HUES64 (cell line): ENCODE results near the gene ZBTB40.

Source experiments
- H3K27ac ChIP-seq: 2 replicates; pipeline ENCODE4 v1.7.0; 2013; ENCODE audit warnings: low read depth, low read length, inconsistent platforms
- H3K27me3 ChIP-seq: 2 replicates; pipeline ENCODE4 v1.6.1; 2013; ENCODE audit warnings: mild to moderate bottlenecking, low read length; ENCODE audit not compliant: insufficient read depth
- H3K36me3 ChIP-seq: 2 replicates; pipeline ENCODE4 v1.6.1; 2013; ENCODE audit warnings: mild to moderate bottlenecking, low read length; ENCODE audit not compliant: insufficient read depth
- H3K4me1 ChIP-seq: 2 replicates; pipeline ENCODE4 v1.6.1; 2013; ENCODE audit warnings: mild to moderate bottlenecking, low read length, moderate library complexity; ENCODE audit not compliant: insufficient read depth
- H3K4me3 ChIP-seq: 2 replicates; pipeline ENCODE4 v1.5.1; 2013; ENCODE audit warnings: mild to moderate bottlenecking, low read length, moderate library complexity
- H3K9ac ChIP-seq: 2 replicates; pipeline ENCODE4 v1.6.1; 2013; ENCODE audit warnings: mild to moderate bottlenecking, low read depth, low read length
- H3K9me3 ChIP-seq: 2 replicates; pipeline ENCODE4 v1.6.1; 2013; ENCODE audit warnings: low read depth, low read length; ENCODE audit not compliant: insufficient read depth
- WGBS: fragments of 150-250, 120-280 bp; methylation state at CpG from one replicate; pipeline ENCODE4 v1.1.7; 2013; ENCODE audit warnings: missing lambda C conversion rate; 5-methylcytosine and 5-hydroxymethylcytosine counted together

The ZBTB40 gene

GRCh38 chr1:22472596-22472995 is 20.9 kb downstream of the ZBTB40 start:
- no peaks in the 10 kb centered on the region for H3K27me3 ChIP-seq
- WGBS: 91% methylated on average over 2 of the region's 2 CpGs
- H3K36me3 ChIP-seq: no peaks in the 10 kb centered on the region
- no peaks in the 10 kb centered on the region for H3K9me3 ChIP-seq
- H3K4me3 ChIP-seq: no peak overlapping the region
- H3K9ac ChIP-seq: no peak overlapping the region
- no peak overlapping the region for H3K27ac ChIP-seq
- no peaks in the 10 kb centered on the region for H3K4me1 ChIP-seq

- WGBS: 89% methylated on average over 4 of the region's 4 CpGs
- no peaks in the 10 kb centered on the region for H3K4me1 ChIP-seq
- no peak overlapping the region for H3K9ac ChIP-seq
- H3K9me3 ChIP-seq: peaks cover 3% of the 10 kb centered on the region; the same call in 1 of the 2 replicates
- no peaks in the 10 kb centered on the region for H3K27me3 ChIP-seq
- no peak overlapping the region for H3K27ac ChIP-seq
- H3K4me3 ChIP-seq: no peak overlapping the region
- no peaks in the 10 kb centered on the region for H3K36me3 ChIP-seq
Observed at GRCh38 chr1:22473952-22474351, 22.3 kb downstream of the ZBTB40 start.

GRCh38 chr1:22476566-22476965 is 24.9 kb downstream of the ZBTB40 start:
- Histone ChIP-seq H3K36me3 (no peaks in the 10 kb centered on the region), H3K27me3 (no peaks in the 10 kb centered on the region)
- WGBS: 90% methylated on average over 4 of the region's 5 CpGs

GRCh38 chr1:22483121-22483520 is 31.5 kb downstream of the ZBTB40 start:
- Histone ChIP-seq H3K36me3 (no peaks in the 10 kb centered on the region), H3K27me3 (no peaks in the 10 kb centered on the region), H3K9ac (no peak overlapping the region), H3K9me3 (peaks cover 12% of the 10 kb centered on the region; the same call in 1 of the 2 replicates), H3K27ac (no peak overlapping the region), H3K4me3 (no peak overlapping the region), H3K4me1 (peaks cover 7% of the 10 kb centered on the region; the same call in 1 of the 2 replicates)
- WGBS: 88% methylated on average over 2 of the region's 2 CpGs

More at GRCh38 chr1:22476566-22476965, 24.9 kb downstream of the ZBTB40 start:
- no peak overlapping the region for H3K27ac ChIP-seq
- H3K4me3 ChIP-seq: no peak overlapping the region
- no peaks in the 10 kb centered on the region for H3K4me1 ChIP-seq
- no peak overlapping the region for H3K9ac ChIP-seq
- peaks cover 5% of the 10 kb centered on the region; the same call in 1 of the 2 replicates for H3K9me3 ChIP-seq

- Histone ChIP-seq H3K4me3 (no peak overlapping the region), H3K4me1 (peaks cover 17% of the 10 kb centered on the region; the same call in 1 of the 2 replicates), H3K9ac (no peak overlapping the region), H3K27ac (no peak overlapping the region), H3K27me3 (no peaks in the 10 kb centered on the region), H3K36me3 (no peaks in the 10 kb centered on the region), H3K9me3 (peaks cover 7% of the 10 kb centered on the region; the same call in 1 of the 2 replicates)
- 91% methylated on average over 2 of the region's 2 CpGs for WGBS
Observed at GRCh38 chr1:22484706-22485345, 33.2 kb downstream of the ZBTB40 start.

GRCh38 chr1:22485431-22485830 is 33.8 kb downstream of the ZBTB40 start:
- WGBS: 100% methylated on average over 2 of the region's 3 CpGs

GRCh38 chr1:22487781-22488180 is 36.1 kb downstream of the ZBTB40 start:
- H3K9me3 ChIP-seq: peaks cover 7% of the 10 kb centered on the region; the same call in 1 of the 2 replicates
- no peak overlapping the region for H3K9ac ChIP-seq
- H3K4me1 ChIP-seq: peaks cover 35% of the 10 kb centered on the region
- H3K36me3 ChIP-seq: peaks cover 10% of the 10 kb centered on the region
- no peaks in the 10 kb centered on the region for H3K27me3 ChIP-seq
- H3K4me3 ChIP-seq: no peak overlapping the region
- WGBS: 74% methylated on average over 5 of the region's 5 CpGs
- H3K27ac ChIP-seq: no peak overlapping the region

More at GRCh38 chr1:22485431-22485830, 33.8 kb downstream of the ZBTB40 start:
- H3K9ac ChIP-seq: no peak overlapping the region
- H3K27me3 ChIP-seq: no peaks in the 10 kb centered on the region
- peaks cover 23% of the 10 kb centered on the region for H3K4me1 ChIP-seq
- H3K4me3 ChIP-seq: no peak overlapping the region
- H3K36me3 ChIP-seq: no peaks in the 10 kb centered on the region
- no peak overlapping the region for H3K27ac ChIP-seq
- H3K9me3 ChIP-seq: peaks cover 7% of the 10 kb centered on the region; the same call in 1 of the 2 replicates

- peaks cover 7% of the 10 kb centered on the region; the same call in 1 of the 2 replicates for H3K9me3 ChIP-seq
- H3K4me3 ChIP-seq: no peak overlapping the region
- peaks cover 16% of the 10 kb centered on the region for H3K36me3 ChIP-seq
- no peaks in the 10 kb centered on the region for H3K27me3 ChIP-seq
- H3K27ac ChIP-seq: no peak overlapping the region
- H3K4me1 ChIP-seq: peaks cover 35% of the 10 kb centered on the region
- 84% methylated on average over 5 of the region's 5 CpGs for WGBS
- no peak overlapping the region for H3K9ac ChIP-seq
Observed at GRCh38 chr1:22488319-22488718, 36.7 kb downstream of the ZBTB40 start.

- 91% methylated on average over 5 of the region's 6 CpGs for WGBS
- 0 out of 2 replicates have a peak, but pooled peaks cover 3% of the 10 kb centered on the region for H3K9me3 ChIP-seq
- no peak overlapping the region for H3K27ac ChIP-seq
- no peak overlapping the region for H3K4me3 ChIP-seq
- no peak overlapping the region for H3K9ac ChIP-seq
- no peaks in the 10 kb centered on the region for H3K27me3 ChIP-seq
- peaks cover 18% of the 10 kb centered on the region for H3K36me3 ChIP-seq
- H3K4me1 ChIP-seq: peaks cover 35% of the 10 kb centered on the region
Observed at GRCh38 chr1:22489278-22489677, 37.6 kb downstream of the ZBTB40 start.

GRCh38 chr1:22489823-22490222 is 38.2 kb downstream of the ZBTB40 start:
- WGBS: 88% methylated on average over 6 of the region's 6 CpGs
- no peaks in the 10 kb centered on the region for H3K9me3 ChIP-seq
- peaks cover 18% of the 10 kb centered on the region for H3K36me3 ChIP-seq
- H3K27ac ChIP-seq: no peak overlapping the region
- H3K9ac ChIP-seq: no peak overlapping the region
- H3K4me1 ChIP-seq: peaks cover 35% of the 10 kb centered on the region
- H3K27me3 ChIP-seq: no peaks in the 10 kb centered on the region
- no peak overlapping the region for H3K4me3 ChIP-seq

- H3K4me3 ChIP-seq: no peak overlapping the region
- H3K36me3 ChIP-seq: peaks cover 18% of the 10 kb centered on the region
- H3K27ac ChIP-seq: no peak overlapping the region
- no peak overlapping the region for H3K9ac ChIP-seq
- 41% methylated on average over 2 of the region's 2 CpGs for WGBS
- H3K9me3 ChIP-seq: no peaks in the 10 kb centered on the region
- H3K27me3 ChIP-seq: no peaks in the 10 kb centered on the region
- peaks cover 35% of the 10 kb centered on the region for H3K4me1 ChIP-seq
Observed at GRCh38 chr1:22490309-22490708, 38.7 kb downstream of the ZBTB40 start.
